Tibial nerve (tissue), 4 donors: ENCODE data around the gene ADAMTS17. TPM values are rescaled to one million over a fixed set of nuclear protein-coding genes. Genes with fewer than 3 reads are reported as not detected.

Experiments used
- DNase-seq, 2 donors: peaks; one replicate each; pipeline ENCODE4 v3.0.0-alpha.2; 2019; ENCODE audit warnings: low spot score in 2 of 2
- H3K27ac ChIP-seq, 4 donors: fragments of 200-600 bp; sonication (generic) in 3 of 4; one replicate each; pipeline ENCODE4 v1.5.1; 2017 to 2019; ENCODE audit warnings: mild to moderate bottlenecking in 1 of 4
- H3K27me3 ChIP-seq, 2 donors: fragments of 200-600 bp; sonication (generic) in 1 of 2; one replicate each; pipeline versions ENCODE4 v1.5.1 to v1.6.0; 2017 to 2019
- H3K36me3 ChIP-seq, 3 donors: fragments of 200-600 bp; sonication (generic); one replicate each; pipeline ENCODE4 v1.5.1; 2018 to 2019
- H3K4me1 ChIP-seq, 4 donors: fragments of 200-600 bp; sonication (generic) in 3 of 4; one replicate each; pipeline ENCODE4 v1.5.1; 2017 to 2019
- H3K4me3 ChIP-seq, 4 donors: fragments of 200-600 bp; sonication (generic) in 3 of 4; one replicate each; pipeline ENCODE4 v1.5.1; 2017 to 2019; ENCODE audit warnings: mild to moderate bottlenecking in 1 of 4, moderate library complexity in 1 of 4
- H3K9me3 ChIP-seq, 4 donors: fragments of 200-600 bp; sonication (generic) in 3 of 4; one replicate each; pipeline ENCODE4 v1.5.1; 2017 to 2019
- CTCF ChIP-seq, 5 experiments: fragments of 200-600 bp in 3 of 5; fragments of 450-650 bp in 2 of 5; sonication (generic) in 3 of 5; IDR thresholded peaks; one replicate each; pipeline ENCODE4 v1.5.1; 2016 to 2019; ENCODE audit warnings: antibody characterized with exemption in 5 of 5, mild to moderate bottlenecking in 3 of 5, moderate library complexity in 2 of 5
- EP300 ChIP-seq, 2 donors: sonication (generic); formaldehyde crosslinking; IDR thresholded peaks; one replicate each; pipeline ENCODE4 v1.6.1; 2017; ENCODE audit warnings: antibody characterized with exemption in 2 of 2, mild to moderate bottlenecking in 1 of 2
- POLR2A ChIP-seq, 2 donors: fragments of 450-650 bp; IDR thresholded peaks; one replicate each; pipeline ENCODE4 v1.6.1; 2017; ENCODE audit warnings: antibody characterized with exemption in 2 of 2, mild to moderate bottlenecking in 2 of 2, moderate library complexity in 2 of 2
- WGBS, 2 donors: methylation state at CpG; one replicate each; pipeline ENCODE4 v1.1.5; 2018; 5-methylcytosine and 5-hydroxymethylcytosine counted together
- small RNA-seq: library from RNA; depleted of rRNA; stranded (forward); fragments of <200 nt; gene quantifications from one replicate; pipeline ENCODE3, GENCODE V24; 2016
- total RNA-seq, 4 donors: library from RNA; depleted of rRNA; stranded (reverse); fragments of >200 nt; gene quantifications; one replicate each; pipeline ENCODE4 v1.1.0, GENCODE V29; 2016

The ADAMTS17 gene
- total RNA-seq, 4 donors from 2014 or later = 0.66 to 5.5 (median 3.7) TPM

GRCh38 chr15:99923711-99924110 is 418.1 kb downstream of the ADAMTS17 start:
- Histone ChIP-seq H3K4me3 (no peak overlapping the region), H3K36me3 (no peaks in the 10 kb centered on the region), H3K4me1 (peaks cover 0 to 21% (median 3%) of the 10 kb centered on the region in 4 donors), H3K9me3 (no peaks in the 10 kb centered on the region), H3K27me3 (no peaks in the 10 kb centered on the region), H3K27ac (no peak overlapping the region)
- no peak for DNase-seq
- TF ChIP-seq CTCF (IDR thresholded peaks at IDR 0.05) = no peak
- no peak for TF ChIP-seq POLR2A (IDR thresholded peaks at IDR 0.05)
- no peak for TF ChIP-seq EP300 (IDR thresholded peaks at IDR 0.05)
- 41 to 46% methylated on average over 3 of the region's 3 CpGs for WGBS, 2 donors

Small RNAs within 50 kb of the gene (small RNA-seq; reads per million reads assigned to genes)
- not detected for gene RNA5SP402

Other genes with a start within 250 kb of the ADAMTS17 start
- under 1 TPM in 1 of 4 donors, not detected in 3; 0.21 TPM for gene CERS3, start 187.0 kb upstream of the ADAMTS17 start, total RNA-seq